D721Med (cell line): ENCODE measurements around the gene RERE.

Source experiments
- DNase-seq: peaks from one replicate; pipeline ENCODE4 v3.0.0; 2011; ENCODE audit warnings: low spot score; ENCODE audit not compliant: insufficient read length
- FAIRE-seq: peaks from 2 replicates; lab custom pipeline; 2011; peaks lifted over from hg19 to GRCh38; lab: Jason Lieb, UNC
- CTCF ChIP-seq: IDR thresholded peaks from 2 replicates; pipeline ENCODE4 v1.5.1; 2012; ENCODE audit warnings: mild to moderate bottlenecking, control low read depth; ENCODE audit not compliant: insufficient read depth; ENCODE audit errors: missing control alignments

The RERE gene

GRCh38 chr1:8862528-8862927 lies 45.1 kb upstream of the RERE start:
- DNase-seq (no peak), FAIRE-seq (no peak)
- TF ChIP-seq CTCF: peak; percentile 42

GRCh38 chr1:8860738-8861516 lies 43.5 kb upstream of the RERE start:
- TF ChIP-seq CTCF: no peak
- FAIRE-seq (no peak), DNase-seq (no peak)

- peak; percentile 49 for TF ChIP-seq CTCF
- DNase-seq (no peak), FAIRE-seq (no peak)
These were observed 41.7 kb upstream of the RERE start for GRCh38 chr1:8858888-8859706.

GRCh38 chr1:8858112-8858668 lies 40.8 kb upstream of the RERE start:
- DNase-seq (no peak), FAIRE-seq (no peak)
- TF ChIP-seq CTCF: no peak

- no peak for DNase-seq
- FAIRE-seq: no peak
- TF ChIP-seq CTCF: no peak
These were observed 39.4 kb upstream of the RERE start for GRCh38 chr1:8856689-8857412.

- FAIRE-seq (no peak), DNase-seq (no peak)
- no peak for TF ChIP-seq CTCF
These were observed 36.8 kb upstream of the RERE start for GRCh38 chr1:8854240-8854639.
